Stimulated activated CD8-positive, alpha-beta memory T cell treated with anti-CD3 and anti-CD28 coated beads, Interleukin-12 subunit alpha, Interleukin-12 subunit beta, amount 100 ng/mL, for 4 hours (primary cell): ENCODE results near the gene NR2F1-AS1.

ENCODE experiments used
- DNase-seq: peaks from one replicate; pipeline ENCODE4 v3.0.0-alpha.2; 2020; ENCODE audit warnings: low read depth

Gene NR2F1-AS1

DNA sequence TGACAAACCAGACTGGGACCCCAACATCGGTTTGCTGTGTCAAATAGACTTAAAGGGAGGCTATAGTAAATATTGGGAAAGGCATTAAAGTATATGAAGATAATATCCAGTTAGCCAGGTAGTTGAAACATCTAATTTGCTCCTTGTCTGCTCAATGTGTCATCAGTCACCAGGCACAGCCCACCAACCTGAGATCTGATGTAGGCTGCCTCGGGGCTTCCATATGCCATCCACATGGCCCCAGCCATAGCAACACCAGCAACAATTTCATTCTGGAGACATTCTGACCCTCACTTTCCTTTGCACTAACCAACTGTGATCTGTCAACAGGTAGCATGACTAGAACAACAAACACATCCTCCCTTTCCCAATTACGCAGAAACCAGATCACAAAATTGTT lies 196.0 kb downstream of the NR2F1-AS1 start:
- no peak for DNase-seq

- DNase-seq: no peak
Measured at GRCh38 chr5:93384026-93384425, 197.0 kb downstream of the NR2F1-AS1 start.

DNA sequence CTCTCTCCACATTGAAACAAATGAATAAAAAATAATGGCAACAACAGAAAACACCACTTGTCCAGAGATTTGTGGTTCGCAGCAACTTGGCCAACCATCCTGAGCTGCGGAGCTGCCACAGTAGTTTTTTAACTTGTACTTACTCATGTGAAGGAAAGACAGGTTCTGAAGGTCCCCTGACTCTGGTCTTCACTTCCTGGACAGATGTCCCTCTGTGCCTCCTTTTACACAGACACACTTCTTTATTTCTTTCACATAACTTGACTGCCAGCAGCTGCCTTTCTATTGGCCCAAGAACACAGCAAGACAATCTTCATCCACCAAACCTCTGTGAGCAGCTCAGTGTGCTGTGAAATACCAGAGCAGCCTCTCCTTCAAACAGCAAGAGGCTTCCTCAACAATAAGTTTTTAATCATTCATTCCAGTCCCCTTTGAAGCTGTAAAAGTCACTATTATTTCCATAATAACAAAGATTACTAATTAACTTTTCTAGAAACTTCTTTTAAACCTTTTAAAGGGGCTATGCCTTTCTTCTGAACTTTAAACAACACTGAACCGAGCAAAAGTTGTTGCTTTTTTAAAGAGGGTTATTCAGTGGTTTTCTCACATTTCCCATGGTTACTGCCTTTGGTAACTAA lies 198.7 kb downstream of the NR2F1-AS1 start:
- no peak for DNase-seq

- DNase-seq: no peak
Measured at GRCh38 chr5:93381057-93381456, 200.0 kb downstream of the NR2F1-AS1 start.

GRCh38 chr5:93378073-93378472 lies 202.9 kb downstream of the NR2F1-AS1 start:
- DNase-seq: no peak

DNA sequence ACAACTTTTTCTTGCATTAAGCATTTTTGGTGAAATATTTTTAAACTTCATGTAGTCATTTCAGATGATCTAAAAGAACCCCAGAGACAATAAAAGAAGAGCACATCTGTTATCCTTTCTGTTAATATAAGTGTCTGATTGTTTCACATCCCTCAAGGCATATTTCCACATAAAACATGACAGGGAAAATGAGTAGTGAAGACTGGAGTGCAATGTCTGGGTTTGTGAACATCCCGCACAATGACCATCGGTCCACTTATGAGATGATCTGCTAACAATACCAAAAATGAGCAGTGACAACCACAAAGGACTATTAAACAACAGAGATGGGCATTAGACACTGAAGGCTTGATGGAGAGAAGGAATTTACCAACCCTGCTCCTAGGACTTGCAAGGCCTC lies 209.1 kb downstream of the NR2F1-AS1 start:
- no peak for DNase-seq

GRCh38 chr5:93364378-93364777 lies 216.6 kb downstream of the NR2F1-AS1 start:
- DNase-seq: no peak

GRCh38 chr5:93360436-93361088 lies 220.5 kb downstream of the NR2F1-AS1 start:
- DNase-seq: no peak

GRCh38 chr5:93359960-93360305 lies 221.1 kb downstream of the NR2F1-AS1 start:
- DNase-seq: no peak
